Tibial nerve (tissue), 4 donors: ENCODE data around the gene PLA2G1B. TPM values are rescaled to one million over a fixed set of nuclear protein-coding genes. Genes with fewer than 3 reads are reported as not detected.

Experiments
- DNase-seq, 2 donors: peaks; one replicate each; pipeline ENCODE4 v3.0.0-alpha.2; 2019; ENCODE audit warnings: low spot score in 2 of 2
- H3K27ac ChIP-seq, 4 donors: fragments of 200-600 bp; sonication (generic) in 3 of 4; one replicate each; pipeline ENCODE4 v1.5.1; 2017 to 2019; ENCODE audit warnings: mild to moderate bottlenecking in 1 of 4
- H3K27me3 ChIP-seq, 2 donors: fragments of 200-600 bp; sonication (generic) in 1 of 2; one replicate each; pipeline versions ENCODE4 v1.5.1 to v1.6.0; 2017 to 2019
- H3K36me3 ChIP-seq, 3 donors: fragments of 200-600 bp; sonication (generic); one replicate each; pipeline ENCODE4 v1.5.1; 2018 to 2019
- H3K4me1 ChIP-seq, 4 donors: fragments of 200-600 bp; sonication (generic) in 3 of 4; one replicate each; pipeline ENCODE4 v1.5.1; 2017 to 2019
- H3K4me3 ChIP-seq, 4 donors: fragments of 200-600 bp; sonication (generic) in 3 of 4; one replicate each; pipeline ENCODE4 v1.5.1; 2017 to 2019; ENCODE audit warnings: mild to moderate bottlenecking in 1 of 4, moderate library complexity in 1 of 4
- H3K9me3 ChIP-seq, 4 donors: fragments of 200-600 bp; sonication (generic) in 3 of 4; one replicate each; pipeline ENCODE4 v1.5.1; 2017 to 2019
- CTCF ChIP-seq, 5 experiments: fragments of 200-600 bp in 3 of 5; fragments of 450-650 bp in 2 of 5; sonication (generic) in 3 of 5; IDR thresholded peaks; one replicate each; pipeline ENCODE4 v1.5.1; 2016 to 2019; ENCODE audit warnings: antibody characterized with exemption in 5 of 5, mild to moderate bottlenecking in 3 of 5, moderate library complexity in 2 of 5
- EP300 ChIP-seq, 2 donors: sonication (generic); formaldehyde crosslinking; IDR thresholded peaks; one replicate each; pipeline ENCODE4 v1.6.1; 2017; ENCODE audit warnings: antibody characterized with exemption in 2 of 2, mild to moderate bottlenecking in 1 of 2
- POLR2A ChIP-seq, 2 donors: fragments of 450-650 bp; IDR thresholded peaks; one replicate each; pipeline ENCODE4 v1.6.1; 2017; ENCODE audit warnings: antibody characterized with exemption in 2 of 2, mild to moderate bottlenecking in 2 of 2, moderate library complexity in 2 of 2
- WGBS, 2 donors: methylation state at CpG; one replicate each; pipeline ENCODE4 v1.1.5; 2018; 5-methylcytosine and 5-hydroxymethylcytosine counted together
- total RNA-seq, 4 donors: library from RNA; depleted of rRNA; stranded (reverse); fragments of >200 nt; gene quantifications; one replicate each; pipeline ENCODE4 v1.1.0, GENCODE V29; 2016

The PLA2G1B gene
- total RNA-seq, 4 donors from 2014 or later = 11.4 TPM; not detected in 3

GRCh38 chr12:120370343-120371243 is 43.0 kb upstream of the PLA2G1B start:
- H3K4me3 ChIP-seq = no peak overlapping the region
- TF ChIP-seq CTCF (IDR thresholded peaks at IDR 0.05) (no peak), POLR2A (IDR thresholded peaks at IDR 0.05) (no peak), EP300 (IDR thresholded peaks at IDR 0.05) (no peak)
- H3K27me3 ChIP-seq = peaks cover 0 to 72% of the 10 kb centered on the region in 2 donors
- peaks cover 0 to 35% (median 12%) of the 10 kb centered on the region in 4 donors for H3K4me1 ChIP-seq
- no peaks in the 10 kb centered on the region for H3K9me3 ChIP-seq
- WGBS, 2 donors = 37 to 41% methylated on average over 7 of the region's 7 CpGs
- DNase-seq = no peak
- H3K27ac ChIP-seq = no peak overlapping the region
- no peaks in the 10 kb centered on the region for H3K36me3 ChIP-seq

GRCh38 chr12:120369603-120370342 is 42.2 kb upstream of the PLA2G1B start:
- Histone ChIP-seq H3K4me3 (peak overlapping the region; percentile 11 to 61 (median 25)), H3K27ac (no peak overlapping the region), H3K36me3 (no peaks in the 10 kb centered on the region), H3K4me1 (peaks cover 0 to 36% (median 12%) of the 10 kb centered on the region in 4 donors), H3K9me3 (no peaks in the 10 kb centered on the region), H3K27me3 (peaks cover 0 to 70% of the 10 kb centered on the region in 2 donors)
- WGBS, 2 donors = 3 to 4% methylated on average over 25 to 26 of the region's 26 CpGs
- no peak for DNase-seq
- TF ChIP-seq EP300 (IDR thresholded peaks at IDR 0.05) (no peak), CTCF (IDR thresholded peaks at IDR 0.05) (no peak), POLR2A (IDR thresholded peaks at IDR 0.05) (no peak)

GRCh38 chr12:120368789-120369602 is 41.4 kb upstream of the PLA2G1B start, which contains the start of gene MSI1:
MSI1 (minus strand) TSS chr12:120369164; CDS start chr12:120369091, 73 bp downstream.
- H3K27me3 ChIP-seq = peaks cover 0 to 67% of the 10 kb centered on the region in 2 donors
- no peak for TF ChIP-seq EP300 (IDR thresholded peaks at IDR 0.05)
- no peak for TF ChIP-seq POLR2A (IDR thresholded peaks at IDR 0.05)
- TF ChIP-seq CTCF (IDR thresholded peaks at IDR 0.05) = no peak
- peaks cover 0 to 36% (median 12%) of the 10 kb centered on the region in 4 donors for H3K4me1 ChIP-seq
- H3K27ac ChIP-seq = peak within 1 kb of the TSS in 3 of 4 donors; percentile 35 to 68 (median 59)
- no peaks in the 10 kb centered on the region for H3K9me3 ChIP-seq
- H3K4me3 ChIP-seq = peak within 1 kb of the TSS; percentile 33 to 61 (median 42)
- 0 to 3% methylated on average over 10 to 44 of the region's 119 CpGs for WGBS, 2 donors
- no peaks in the 10 kb centered on the region for H3K36me3 ChIP-seq
- no peak for DNase-seq

GRCh38 chr12:120367924-120368788 is 40.6 kb upstream of the PLA2G1B start:
- Histone ChIP-seq H3K4me1 (peaks cover 0 to 36% (median 12%) of the 10 kb centered on the region in 4 donors), H3K4me3 (peak overlapping the region; percentile 33 to 61 (median 42)), H3K27ac (peak overlapping the region in 3 of 4 donors; percentile 35 to 68 (median 59)), H3K27me3 (peaks cover 0 to 59% of the 10 kb centered on the region in 2 donors), H3K36me3 (no peaks in the 10 kb centered on the region), H3K9me3 (no peaks in the 10 kb centered on the region)
- 2 to 21% methylated on average over 9 to 30 of the region's 86 CpGs for WGBS, 2 donors
- no peak for DNase-seq
- TF ChIP-seq EP300 (IDR thresholded peaks at IDR 0.05) (no peak), POLR2A (IDR thresholded peaks at IDR 0.05) (no peak), CTCF (IDR thresholded peaks at IDR 0.05) (no peak)
